ENCODE measurements around the gene SEMA3F.
A peak's percentile ranks its signal among the peaks of the same experiment; 100 is the strongest.

The SEMA3F gene

GRCh38 chr3:50233176-50233575 is 78.1 kb downstream of the SEMA3F start:
- H3K4me3 ChIP-seq (ENCODE audit: control insufficient read depth, low read depth, low read length), result no peak overlapping the region
- TF ChIP-seq CTCF (conservative IDR thresholded peaks at IDR 0.05; ENCODE audit: control insufficient read depth, insufficient read depth, low read depth, low read length), result no peak
- DNase-seq (ENCODE audit: low read depth), result no peak

GRCh38 chr3:50235716-50236483 is 80.8 kb downstream of the SEMA3F start, which contains the start of gene GNAI2:
TSS of gene GNAI2 (plus strand) at chr3:50236204. CDS start at chr3:50236336, 132 bp downstream.
- peak; percentile 96 for DNase-seq (ENCODE audit: low read depth)
- TF ChIP-seq CTCF (conservative IDR thresholded peaks at IDR 0.05; ENCODE audit: control insufficient read depth, insufficient read depth, low read depth, low read length), result no peak

GRCh38 chr3:50236484-50237132 is 81.5 kb downstream of the SEMA3F start:
- no peak for TF ChIP-seq CTCF (conservative IDR thresholded peaks at IDR 0.05; ENCODE audit: control insufficient read depth, insufficient read depth, low read depth, low read length)
- H3K4me3 ChIP-seq (ENCODE audit: control insufficient read depth, low read depth, low read length), result peak overlapping the region; percentile 90

More at GRCh38 chr3:50235716-50236483, 80.8 kb downstream of the SEMA3F start, which contains the start of gene GNAI2:
- peak within 1 kb of the TSS; percentile 90 for H3K4me3 ChIP-seq (ENCODE audit: control insufficient read depth, low read depth, low read length)

GRCh38 chr3:50237133-50237651 is 82.1 kb downstream of the SEMA3F start:
- peak; percentile 52 for DNase-seq (ENCODE audit: low read depth)
- TF ChIP-seq CTCF (conservative IDR thresholded peaks at IDR 0.05; ENCODE audit: control insufficient read depth, insufficient read depth, low read depth, low read length), result no peak
- H3K4me3 ChIP-seq (ENCODE audit: control insufficient read depth, low read depth, low read length), result peak overlapping the region; percentile 90

More at GRCh38 chr3:50236484-50237132, 81.5 kb downstream of the SEMA3F start:
- no peak for DNase-seq (ENCODE audit: low read depth)

GRCh38 chr3:50237754-50238548 is 82.8 kb downstream of the SEMA3F start:
- TF ChIP-seq CTCF (conservative IDR thresholded peaks at IDR 0.05; ENCODE audit: control insufficient read depth, insufficient read depth, low read depth, low read length), result no peak
- peak overlapping the region; percentile 90 for H3K4me3 ChIP-seq (ENCODE audit: control insufficient read depth, low read depth, low read length)
- peak; percentile 78 for DNase-seq (ENCODE audit: low read depth)

- peak overlapping the region; percentile 90 for H3K4me3 ChIP-seq (ENCODE audit: control insufficient read depth, low read depth, low read length)
- peak; percentile 47 for DNase-seq (ENCODE audit: low read depth)
- no peak for TF ChIP-seq CTCF (conservative IDR thresholded peaks at IDR 0.05; ENCODE audit: control insufficient read depth, insufficient read depth, low read depth, low read length)
Measured at GRCh38 chr3:50238549-50239026, 83.5 kb downstream of the SEMA3F start.
